Measurements from ENCODE around the gene SUFU.

DNA sequence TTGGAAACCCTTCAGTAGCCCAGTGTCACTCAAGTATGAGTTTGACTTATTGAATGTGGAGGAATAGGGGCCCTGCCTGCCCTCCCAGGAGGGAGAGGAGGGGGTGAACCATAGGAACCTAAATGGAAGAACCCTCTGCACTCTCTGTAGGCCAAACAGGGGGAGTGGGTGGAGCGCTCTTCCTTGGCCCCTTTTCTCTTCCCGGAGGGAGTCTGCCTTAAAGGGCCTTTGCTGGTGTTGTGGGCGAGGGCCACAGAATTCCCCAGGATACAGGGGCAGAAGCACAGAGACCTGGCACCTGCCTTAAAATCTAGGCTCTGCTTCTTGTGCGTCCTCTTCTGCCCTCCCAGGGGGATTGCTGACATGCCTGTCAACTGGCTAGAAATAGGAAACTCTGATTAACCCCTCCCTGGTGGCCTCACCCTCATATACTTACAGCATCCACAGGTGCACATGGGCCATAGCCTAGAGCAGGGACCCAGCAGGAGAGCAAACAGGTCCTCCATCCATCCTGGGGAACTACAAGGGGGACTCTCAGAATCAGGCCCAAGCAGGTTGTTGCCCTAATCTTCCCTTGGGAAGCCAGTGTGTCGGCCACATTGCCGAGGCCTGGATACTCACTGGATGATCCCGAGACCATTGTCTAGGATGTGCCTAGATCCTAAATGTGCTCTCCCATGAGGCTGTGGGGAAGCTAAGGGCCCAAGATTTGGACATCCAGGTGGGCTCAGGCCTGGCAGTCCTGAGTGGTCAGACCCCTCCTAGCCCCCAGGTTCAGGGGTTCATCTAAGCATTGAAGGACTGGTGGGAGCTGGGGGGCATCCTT, 143.9 kb downstream of the SUFU start:
- TF ChIP-seq CTCF (IDR thresholded peaks at IDR 0.05) (no peak), POLR2A (IDR thresholded peaks at IDR 0.05) (no peak)

All from esophagus squamous epithelium (tissue), 4 donors.